Thyroid gland (tissue), 4 donors: Measurements from ENCODE around the gene CTDSP2. TPM values are rescaled to one million over a fixed set of nuclear protein-coding genes. Genes with fewer than 3 reads are reported as not detected.
A peak's percentile ranks its signal among the peaks of the same experiment; 100 is the strongest.

Experiments used
- DNase-seq, 2 donors: peaks; one replicate each; pipeline ENCODE4 v3.0.0-alpha.2; 2019
- H3K27ac ChIP-seq, 3 donors: fragments of 200-600 bp; sonication (generic); 1 replicate in 2 of 3; 2 replicates in 1 of 3; pipeline ENCODE4 v1.5.1; 2016 to 2019; ENCODE audit warnings: mild to moderate bottlenecking in 1 of 3, moderate library complexity in 1 of 3
- H3K27me3 ChIP-seq: fragments of 200-600 bp; sonication (generic); one replicate; pipeline ENCODE4 v1.5.1; 2019
- H3K36me3 ChIP-seq, 2 donors: fragments of 200-600 bp; sonication (generic); one replicate each; pipeline ENCODE4 v1.5.1; 2016 to 2019
- H3K4me1 ChIP-seq, 2 donors: fragments of 200-600 bp; sonication (generic); one replicate each; pipeline ENCODE4 v1.5.1; 2017 to 2019
- H3K4me3 ChIP-seq, 3 donors: fragments of 200-600 bp; sonication (generic); replicated peaks in 1 of 3; 1 replicate in 2 of 3; 2 replicates in 1 of 3; pipeline ENCODE4 v1.5.1; 2016; ENCODE audit warnings: mild to moderate bottlenecking in 1 of 3
- H3K9me3 ChIP-seq: fragments of 200-600 bp; sonication (generic); one replicate; pipeline ENCODE4 v1.5.1; 2017
- POLR2A ChIP-seq, 2 donors: fragments of 450-650 bp; IDR thresholded peaks; one replicate each; pipeline ENCODE4 v1.6.1; 2017; ENCODE audit warnings: antibody characterized with exemption in 2 of 2, mild to moderate bottlenecking in 2 of 2, moderate library complexity in 1 of 2
- WGBS, 2 donors: methylation state at CpG; one replicate each; pipeline ENCODE4 v1.1.5; 2017; 5-methylcytosine and 5-hydroxymethylcytosine counted together
- intact Hi-C: fragments of 100-400 bp; cut with DNase I; formaldehyde crosslinking; loops from one replicate; pipeline ENCODE4 v1.15.1; 2023
- total RNA-seq, 4 donors: library from RNA; depleted of rRNA; stranded (reverse); fragments of >200 nt; gene quantifications; one replicate each; pipeline ENCODE4 v1.2.3, GENCODE V29; 2016
- TF ChIP-seq, protein P1 (sequence below), 6 experiments: fragments of 200-600 bp in 3 of 6; fragments of 450-650 bp in 3 of 6; sonication (generic) in 3 of 6; IDR thresholded peaks; one replicate each; pipeline ENCODE4 v1.5.1; 2016 to 2019; ENCODE audit warnings: antibody characterized with exemption in 6 of 6, mild to moderate bottlenecking in 2 of 6, inconsistent platforms in 1 of 6, moderate library complexity in 1 of 6

CTDSP2 gene
- total RNA-seq, 4 donors from 2014 or later, result 91.5 to 190 (median 138) TPM

DNA sequence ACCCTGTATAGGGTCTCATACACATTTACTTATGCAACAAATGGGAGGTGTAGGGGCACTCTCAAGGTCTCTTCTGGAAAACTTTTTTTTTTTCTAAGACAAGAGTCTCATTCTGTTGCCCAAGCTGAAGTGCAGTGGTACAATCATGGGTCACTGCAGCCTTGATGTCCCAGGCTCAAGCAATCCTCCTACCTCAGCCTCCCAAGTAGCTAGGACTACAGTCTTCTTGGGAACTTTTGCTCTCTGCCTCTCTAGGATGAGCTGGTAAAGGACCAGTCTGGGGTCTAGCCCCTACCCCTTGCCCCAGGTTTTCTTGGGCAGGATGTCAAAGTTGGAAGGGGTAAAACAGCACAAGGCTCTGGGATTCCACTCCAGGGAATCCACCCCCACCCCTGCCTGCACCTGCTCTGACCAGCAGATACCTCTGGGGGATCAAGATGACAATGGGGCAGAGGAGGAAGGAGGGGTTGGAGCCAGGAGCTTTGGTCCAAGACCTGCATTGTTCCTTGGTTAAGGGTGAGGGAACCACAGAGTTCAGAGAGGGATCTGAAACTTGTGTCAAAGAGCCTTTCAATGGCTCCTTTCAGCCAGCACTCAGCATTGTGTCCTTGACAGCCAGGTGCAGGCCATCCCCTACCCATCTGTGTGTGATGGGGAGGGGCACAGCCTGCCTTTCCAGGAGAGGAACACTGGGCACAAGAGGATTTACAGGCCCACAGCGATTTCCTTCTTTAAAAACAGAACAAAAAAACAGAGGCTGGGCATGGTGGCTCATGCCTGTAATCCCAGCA is 12.2 kb downstream of the CTDSP2 start:
- 14 to 22% methylated on average over 1 of the region's 1 CpG for WGBS, 2 donors
- intact Hi-C loops, result no loop called here
- Histone ChIP-seq H3K4me1 (peaks cover 80 to 100% of the 10 kb centered on the region in 2 donors), H3K4me3 (no peak overlapping the region), H3K9me3 (no peaks in the 10 kb centered on the region), H3K27me3 (no peaks in the 10 kb centered on the region), H3K27ac (peak overlapping the region; percentile 10 to 55 (median 43)), H3K36me3 (peaks cover 1% of the 10 kb centered on the region in 2 donors)
- TF ChIP-seq POLR2A (IDR thresholded peaks at IDR 0.05), result no peak
- TF ChIP-seq, protein P1, sequence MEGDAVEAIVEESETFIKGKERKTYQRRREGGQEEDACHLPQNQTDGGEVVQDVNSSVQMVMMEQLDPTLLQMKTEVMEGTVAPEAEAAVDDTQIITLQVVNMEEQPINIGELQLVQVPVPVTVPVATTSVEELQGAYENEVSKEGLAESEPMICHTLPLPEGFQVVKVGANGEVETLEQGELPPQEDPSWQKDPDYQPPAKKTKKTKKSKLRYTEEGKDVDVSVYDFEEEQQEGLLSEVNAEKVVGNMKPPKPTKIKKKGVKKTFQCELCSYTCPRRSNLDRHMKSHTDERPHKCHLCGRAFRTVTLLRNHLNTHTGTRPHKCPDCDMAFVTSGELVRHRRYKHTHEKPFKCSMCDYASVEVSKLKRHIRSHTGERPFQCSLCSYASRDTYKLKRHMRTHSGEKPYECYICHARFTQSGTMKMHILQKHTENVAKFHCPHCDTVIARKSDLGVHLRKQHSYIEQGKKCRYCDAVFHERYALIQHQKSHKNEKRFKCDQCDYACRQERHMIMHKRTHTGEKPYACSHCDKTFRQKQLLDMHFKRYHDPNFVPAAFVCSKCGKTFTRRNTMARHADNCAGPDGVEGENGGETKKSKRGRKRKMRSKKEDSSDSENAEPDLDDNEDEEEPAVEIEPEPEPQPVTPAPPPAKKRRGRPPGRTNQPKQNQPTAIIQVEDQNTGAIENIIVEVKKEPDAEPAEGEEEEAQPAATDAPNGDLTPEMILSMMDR (IDR thresholded peaks at IDR 0.05), result no peak
- no peak for DNase-seq

DNA sequence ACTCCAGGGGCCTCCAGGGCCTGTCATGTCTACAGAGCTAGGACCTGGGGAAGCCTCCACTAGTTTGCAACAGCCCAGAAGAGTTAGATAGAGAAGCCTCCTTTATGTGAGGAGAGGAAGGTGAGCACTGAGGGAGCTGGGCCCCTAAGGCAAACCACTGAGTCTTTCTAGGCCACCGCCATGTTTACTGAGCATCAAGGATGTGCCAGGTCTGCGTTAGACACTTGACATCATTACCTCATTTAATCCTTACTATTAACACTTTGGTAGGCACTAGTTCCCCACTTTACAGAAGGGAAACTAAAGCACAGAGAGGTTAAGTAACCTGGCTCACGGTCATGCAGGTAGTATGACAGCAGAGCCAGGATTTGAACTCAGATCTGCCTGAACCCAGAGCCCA is 12.9 kb downstream of the CTDSP2 start:
- intact Hi-C loops, result no loop called here
- WGBS, 2 donors, result 65 to 69% methylated on average over 3 of the region's 3 CpGs
- TF ChIP-seq, protein P1 (IDR thresholded peaks at IDR 0.05), result no peak
- no peak for TF ChIP-seq POLR2A (IDR thresholded peaks at IDR 0.05)

DNA sequence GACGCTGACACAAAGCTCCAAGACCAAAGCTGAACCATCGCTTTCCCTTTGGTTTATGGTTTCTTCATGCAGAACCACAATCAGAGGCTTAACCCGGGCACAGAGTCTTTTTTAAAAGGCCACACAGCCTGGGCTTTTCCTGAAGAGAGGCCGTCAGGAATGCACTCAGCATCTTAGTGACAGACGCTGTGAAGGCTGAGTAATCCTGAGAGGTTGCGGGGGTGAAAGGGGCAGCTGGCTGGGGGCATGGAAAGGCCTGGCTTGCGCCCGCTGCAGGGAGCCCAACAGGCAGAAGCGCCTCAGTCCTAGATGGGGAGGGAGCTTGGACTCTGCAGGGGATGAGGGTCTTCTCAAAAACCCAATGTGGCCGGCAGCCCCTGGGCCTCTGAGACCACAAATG is 13.6 kb downstream of the CTDSP2 start:
- WGBS, 2 donors, result 7 to 21% methylated on average over 10 of the region's 10 CpGs
- Histone ChIP-seq H3K27me3 (no peaks in the 10 kb centered on the region), H3K27ac (peak overlapping the region in 2 of 3 donors; percentile 43), H3K4me3 (no peak overlapping the region), H3K9me3 (no peaks in the 10 kb centered on the region), H3K36me3 (peaks cover 13 to 14% of the 10 kb centered on the region in 2 donors), H3K4me1 (peaks cover 67 to 92% of the 10 kb centered on the region in 2 donors)
- TF ChIP-seq, protein P1 (IDR thresholded peaks at IDR 0.05), result no peak
- no peak for TF ChIP-seq POLR2A (IDR thresholded peaks at IDR 0.05)
- peak; percentile 59 to 61 for DNase-seq
- intact Hi-C loops, result no loop called here

More for the DNA sequence above, 12.9 kb downstream of the CTDSP2 start:
- H3K27me3 ChIP-seq, result no peaks in the 10 kb centered on the region
- H3K4me1 ChIP-seq, result peaks cover 74 to 99% of the 10 kb centered on the region in 2 donors
- H3K9me3 ChIP-seq, result no peaks in the 10 kb centered on the region
- peaks cover 6 to 7% of the 10 kb centered on the region in 2 donors for H3K36me3 ChIP-seq
- peak overlapping the region; percentile 4 to 55 (median 43) for H3K27ac ChIP-seq
- DNase-seq, result no peak
- H3K4me3 ChIP-seq, result no peak overlapping the region

DNA sequence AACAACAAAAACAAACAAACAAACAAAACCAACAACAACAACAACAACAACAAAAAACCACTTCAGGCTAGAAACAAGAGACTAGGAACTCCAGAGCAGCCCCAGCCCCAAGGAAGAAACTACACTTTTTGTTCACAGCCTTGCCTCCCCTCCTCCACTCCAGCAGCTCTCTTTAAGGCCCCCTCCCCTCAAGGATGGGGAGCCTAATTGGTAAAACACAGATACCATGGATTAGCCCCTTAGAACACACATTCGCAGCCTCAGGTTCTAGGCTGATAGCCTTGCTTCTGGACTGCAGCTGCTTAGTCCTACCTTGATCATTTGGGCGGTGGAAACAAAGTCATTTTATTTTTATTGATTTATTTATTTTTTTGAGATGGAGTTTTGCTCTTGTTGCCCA is 16.1 kb downstream of the CTDSP2 start:
- peak overlapping the region in 1 of 3 donors; percentile 26 for H3K27ac ChIP-seq
- no peaks in the 10 kb centered on the region for H3K9me3 ChIP-seq
- no peak for DNase-seq
- TF ChIP-seq, protein P1 (IDR thresholded peaks at IDR 0.05), result no peak
- TF ChIP-seq POLR2A (IDR thresholded peaks at IDR 0.05), result no peak
- H3K27me3 ChIP-seq, result no peaks in the 10 kb centered on the region
- peaks cover 41 to 66% of the 10 kb centered on the region in 2 donors for H3K4me1 ChIP-seq
- H3K36me3 ChIP-seq, result peaks cover 39 to 40% of the 10 kb centered on the region in 2 donors
- intact Hi-C loops, result loop anchor here (2.0 kb wide), 1 partner anchor 76 kb away; no protein-coding TSS in a partner anchor
- 76 to 87% methylated on average over 2 of the region's 2 CpGs for WGBS, 2 donors
- no peak overlapping the region for H3K4me3 ChIP-seq
